ENCODE measurements around the gene TBCE.
"Not testable (repeated sequence)": the region's sequence is repeated elsewhere in the genome, so short reads cannot be mapped to it uniquely, and the experiment has no call there.

Gene TBCE

DNA sequence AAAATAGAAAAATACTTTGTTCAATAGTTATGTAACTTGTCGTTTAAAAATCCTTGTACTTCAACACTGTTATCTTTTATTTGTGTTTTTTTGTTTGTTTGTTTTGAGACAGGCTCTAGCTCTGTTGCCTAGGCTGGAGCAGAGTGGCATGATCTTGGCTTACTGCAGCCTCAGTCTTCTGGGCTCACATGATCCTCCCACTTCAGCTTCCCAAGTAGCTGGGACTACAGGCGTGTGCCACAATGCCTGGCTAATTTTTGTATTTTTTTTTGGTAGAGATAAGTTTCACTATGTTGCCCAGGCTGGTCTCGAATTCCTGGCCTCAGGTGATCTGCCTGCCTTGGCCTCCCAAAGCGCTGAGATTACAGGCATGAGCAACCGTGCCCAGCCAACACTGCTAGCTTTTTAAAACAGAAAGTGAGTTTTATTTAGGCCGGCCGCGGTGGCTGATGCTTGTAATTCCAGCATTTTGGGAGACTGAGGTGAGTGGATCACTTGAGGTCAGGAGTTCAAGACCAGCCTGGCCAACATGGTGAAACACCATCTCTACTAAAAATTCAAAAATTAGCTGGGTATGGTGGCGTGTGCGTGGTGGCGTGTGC lies 11.0 kb downstream of the TBCE start:
- not testable (repeated sequence) for H3K27me3 Mint-ChIP-seq; H3K9me3 Mint-ChIP-seq (ENCODE audit: low read depth); H3K27ac Mint-ChIP-seq; H3K4me3 Mint-ChIP-seq
- Mint-ChIP-seq H3K36me3 (peaks cover 11% of the 10 kb centered on the region), H3K4me1 (ENCODE audit: low read depth) (peaks cover 10% of the 10 kb centered on the region)

DNA sequence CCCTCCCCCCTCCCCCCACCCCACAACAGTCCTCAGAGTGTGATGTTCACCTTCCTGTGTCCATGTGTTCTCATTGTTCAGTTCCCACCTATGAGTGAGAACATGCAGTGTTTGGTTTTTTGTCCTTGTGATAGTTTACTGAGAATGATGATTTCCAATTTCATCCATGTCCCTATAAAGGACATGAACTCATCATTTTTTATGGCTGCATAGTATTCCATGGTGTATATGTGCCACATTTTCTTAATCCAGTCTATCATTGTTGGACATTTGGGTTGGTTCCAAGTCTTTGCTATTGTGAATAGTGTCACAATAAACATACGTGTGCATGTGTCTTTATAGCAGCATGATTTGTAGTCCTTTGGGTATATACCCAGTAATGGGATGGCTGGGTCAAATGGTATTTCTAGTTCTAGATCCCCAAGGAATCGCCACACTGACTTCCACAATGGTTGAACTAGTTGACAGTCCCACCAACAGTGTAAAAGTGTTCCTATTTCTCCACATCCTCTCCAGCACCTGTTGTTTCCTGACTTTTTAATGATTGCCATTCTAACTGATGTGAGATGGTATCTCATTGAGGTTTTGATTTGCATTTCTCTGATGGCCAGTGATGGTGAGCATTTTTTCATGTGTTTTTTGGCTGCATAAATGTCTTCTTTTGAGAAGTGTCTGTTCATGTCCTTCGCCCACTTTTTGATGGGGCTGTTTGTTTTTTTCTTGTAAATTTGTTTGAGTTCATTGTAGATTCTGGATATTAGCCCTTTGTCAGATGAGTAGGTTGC lies 14.9 kb downstream of the TBCE start:
- H3K36me3 Mint-ChIP-seq; H3K4me3 Mint-ChIP-seq; H3K27me3 Mint-ChIP-seq; H3K27ac Mint-ChIP-seq; H3K9me3 Mint-ChIP-seq (ENCODE audit: low read depth); H3K4me1 Mint-ChIP-seq (ENCODE audit: low read depth): not testable (repeated sequence)

DNA sequence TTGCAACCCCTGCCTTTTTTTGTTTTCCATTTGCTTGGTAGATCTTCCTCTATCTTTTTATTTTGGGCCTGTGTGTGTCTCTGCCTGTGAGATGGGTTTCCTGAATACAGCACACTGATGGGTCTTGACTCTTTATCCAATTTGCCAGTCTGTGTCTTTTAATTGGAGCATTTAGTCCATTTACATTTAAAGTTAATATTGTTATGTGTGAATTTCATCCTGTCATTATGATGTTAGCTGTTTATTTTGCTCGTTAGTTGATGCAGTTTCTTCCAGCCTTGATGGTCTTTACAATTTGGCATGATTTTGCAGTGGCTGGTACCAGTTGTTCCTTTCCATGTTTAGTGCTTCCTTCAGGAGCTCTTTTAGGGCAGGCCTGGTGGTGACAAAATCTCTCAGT lies 18.4 kb downstream of the TBCE start:
- H3K9me3 Mint-ChIP-seq (ENCODE audit: low read depth); H3K27me3 Mint-ChIP-seq; H3K4me1 Mint-ChIP-seq (ENCODE audit: low read depth); H3K4me3 Mint-ChIP-seq; H3K27ac Mint-ChIP-seq: not testable (repeated sequence)
- peaks cover 11% of the 10 kb centered on the region for H3K36me3 Mint-ChIP-seq

DNA sequence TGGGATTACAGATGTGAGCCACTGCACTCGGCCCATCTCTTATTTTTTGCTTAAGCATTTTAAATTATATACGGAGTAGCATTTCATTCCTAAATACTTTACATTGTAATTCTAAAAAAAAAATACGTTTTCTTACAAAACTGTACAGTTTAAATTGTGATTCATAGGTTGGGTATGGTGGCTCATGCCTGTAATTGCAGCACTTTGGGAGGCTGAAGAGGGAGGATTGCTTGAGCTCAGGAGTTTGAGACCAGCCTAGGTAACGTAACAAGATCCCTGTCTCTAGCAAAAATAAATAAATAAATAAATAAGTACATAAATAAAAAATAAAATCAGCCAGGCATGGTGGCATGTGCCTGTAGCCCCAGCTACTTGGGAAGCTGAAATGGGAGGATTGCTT lies 24.6 kb downstream of the TBCE start:
- peaks cover 4% of the 10 kb centered on the region for H3K36me3 Mint-ChIP-seq
- H3K4me1 Mint-ChIP-seq (ENCODE audit: low read depth) = no peaks in the 10 kb centered on the region
- H3K27me3 Mint-ChIP-seq = no peaks in the 10 kb centered on the region
- H3K9me3 Mint-ChIP-seq (ENCODE audit: low read depth) = no peaks in the 10 kb centered on the region
- no peak overlapping the region for H3K27ac Mint-ChIP-seq
- H3K4me3 Mint-ChIP-seq = no peak overlapping the region

DNA sequence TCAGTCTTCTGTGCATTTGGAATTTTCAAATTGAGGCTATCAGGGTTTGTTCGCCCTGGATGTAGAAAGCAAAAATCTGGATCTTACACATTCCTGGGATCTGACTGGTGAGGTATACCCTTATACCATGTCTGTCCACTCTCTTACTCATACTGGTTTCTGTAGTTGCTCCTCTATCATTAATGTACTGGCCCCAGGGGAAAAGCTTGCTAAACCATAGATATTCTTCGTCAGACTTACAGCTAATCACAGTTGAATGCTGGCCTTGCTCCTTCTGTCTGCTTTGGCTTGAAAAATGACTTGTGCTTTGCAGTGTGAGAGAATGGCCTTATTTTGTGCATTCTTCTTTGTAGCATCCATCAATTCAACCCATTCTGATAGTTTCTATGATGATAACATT lies 30.5 kb downstream of the TBCE start:
- Mint-ChIP-seq H3K4me1 (ENCODE audit: low read depth) (no peaks in the 10 kb centered on the region), H3K27me3 (no peaks in the 10 kb centered on the region), H3K9me3 (ENCODE audit: low read depth) (no peaks in the 10 kb centered on the region), H3K27ac (no peak overlapping the region), H3K4me3 (no peak overlapping the region), H3K36me3 (no peaks in the 10 kb centered on the region)

DNA sequence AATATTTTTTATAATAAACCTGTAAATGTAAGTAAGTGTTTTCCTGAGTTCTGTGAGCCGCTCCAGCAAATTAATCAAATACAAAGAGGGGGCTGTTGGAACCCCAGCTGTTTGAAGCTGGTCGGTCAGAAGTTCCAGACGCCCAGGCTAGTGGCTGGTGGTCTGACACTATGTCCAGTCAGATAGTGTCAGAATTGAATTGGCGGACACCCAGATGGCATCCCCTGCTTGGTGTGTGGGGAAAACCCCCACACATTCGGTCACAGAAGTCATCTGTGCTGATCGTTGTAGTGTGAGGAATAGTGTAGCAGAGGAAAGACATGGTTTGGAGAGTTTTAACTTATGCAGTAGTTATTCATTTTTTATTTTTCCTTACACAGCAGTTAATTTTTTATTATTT lies 32.4 kb downstream of the TBCE start:
- H3K36me3 Mint-ChIP-seq = no peaks in the 10 kb centered on the region
- no peaks in the 10 kb centered on the region for H3K4me1 Mint-ChIP-seq (ENCODE audit: low read depth)
- no peak overlapping the region for H3K27ac Mint-ChIP-seq
- no peaks in the 10 kb centered on the region for H3K27me3 Mint-ChIP-seq
- no peaks in the 10 kb centered on the region for H3K9me3 Mint-ChIP-seq (ENCODE audit: low read depth)
- no peak overlapping the region for H3K4me3 Mint-ChIP-seq

DNA sequence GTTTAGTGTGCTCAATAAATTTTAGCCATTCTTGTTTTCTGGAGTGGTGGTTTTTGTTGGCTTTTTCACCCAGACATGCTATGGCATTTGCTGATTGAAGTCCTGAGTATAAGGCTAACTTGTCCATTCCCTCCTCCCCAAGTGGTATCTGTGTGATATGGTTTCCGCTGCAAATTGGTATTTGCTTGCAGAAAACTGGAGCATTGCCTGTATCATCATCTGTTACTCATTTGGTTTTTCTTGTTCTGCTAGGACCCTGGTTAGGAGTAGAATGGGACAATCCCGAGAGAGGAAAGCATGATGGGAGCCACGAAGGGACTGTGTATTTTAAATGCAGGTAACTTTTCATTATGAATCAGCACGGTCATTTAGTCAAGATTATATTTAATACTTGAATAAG lies 34.0 kb downstream of the TBCE start:
- Mint-ChIP-seq H3K4me1 (ENCODE audit: low read depth) (no peaks in the 10 kb centered on the region), H3K36me3 (no peaks in the 10 kb centered on the region), H3K27me3 (no peaks in the 10 kb centered on the region), H3K27ac (no peak overlapping the region), H3K9me3 (ENCODE audit: low read depth) (no peaks in the 10 kb centered on the region), H3K4me3 (no peak overlapping the region)

DNA sequence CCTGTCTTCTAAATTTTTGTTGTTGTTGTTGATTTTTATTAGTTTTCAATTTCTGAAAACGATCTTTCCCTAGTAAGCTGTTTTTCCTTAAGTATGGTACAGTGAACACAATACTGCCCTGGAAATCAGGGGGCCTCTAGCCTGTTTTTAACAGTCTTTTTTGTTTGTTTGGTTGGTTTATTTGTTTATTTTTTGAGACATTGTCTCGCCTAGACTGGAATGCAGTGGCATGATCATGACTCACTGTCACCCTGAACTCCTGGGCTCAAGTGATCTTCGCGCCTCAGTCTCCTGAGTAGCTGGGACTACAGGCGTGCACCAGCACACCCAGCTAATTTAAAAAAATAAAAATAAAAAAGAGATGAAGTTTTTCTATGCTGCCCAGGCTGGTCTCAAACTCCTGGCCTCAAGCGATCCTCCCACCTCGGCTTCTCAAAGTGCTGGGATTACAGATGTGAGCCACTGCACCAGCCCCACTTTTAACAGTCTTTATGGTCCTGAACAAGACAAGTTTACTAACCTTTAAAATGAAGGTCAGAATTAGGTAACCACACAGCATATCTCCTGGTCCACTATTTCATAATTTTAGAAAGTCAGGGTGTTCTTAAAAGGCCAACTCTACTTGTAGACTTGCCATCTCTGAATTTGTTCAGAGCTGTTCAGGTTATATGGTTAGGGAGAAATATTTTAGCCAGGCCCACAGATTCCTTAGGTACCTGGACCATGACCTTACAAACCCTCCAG lies 35.4 kb downstream of the TBCE start:
- H3K9me3 Mint-ChIP-seq (ENCODE audit: low read depth) = no peaks in the 10 kb centered on the region
- H3K27ac Mint-ChIP-seq = no peak overlapping the region
- H3K36me3 Mint-ChIP-seq = no peaks in the 10 kb centered on the region
- H3K4me3 Mint-ChIP-seq = no peak overlapping the region
- no peaks in the 10 kb centered on the region for H3K27me3 Mint-ChIP-seq
- no peaks in the 10 kb centered on the region for H3K4me1 Mint-ChIP-seq (ENCODE audit: low read depth)

DNA sequence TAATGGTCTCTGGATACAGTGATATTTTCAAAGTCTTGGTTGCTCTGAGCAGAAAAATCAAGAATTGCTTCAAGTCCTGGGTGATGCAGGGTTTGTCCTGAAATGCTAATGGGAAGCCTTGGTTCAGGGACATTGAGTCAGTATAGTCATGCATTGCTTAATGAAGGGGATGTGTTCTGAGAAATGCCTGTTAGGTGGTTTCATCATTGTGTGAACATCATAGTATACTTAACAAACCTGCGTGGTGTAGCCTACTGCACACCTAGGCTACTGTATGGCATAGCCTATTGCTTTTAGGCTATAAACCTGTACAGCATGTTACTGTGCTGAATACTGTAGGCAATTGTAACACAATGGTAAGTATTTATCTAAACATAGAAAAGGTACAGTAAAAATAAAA lies 36.4 kb downstream of the TBCE start:
- Mint-ChIP-seq H3K4me3 (no peak overlapping the region), H3K27ac (no peak overlapping the region)

DNA sequence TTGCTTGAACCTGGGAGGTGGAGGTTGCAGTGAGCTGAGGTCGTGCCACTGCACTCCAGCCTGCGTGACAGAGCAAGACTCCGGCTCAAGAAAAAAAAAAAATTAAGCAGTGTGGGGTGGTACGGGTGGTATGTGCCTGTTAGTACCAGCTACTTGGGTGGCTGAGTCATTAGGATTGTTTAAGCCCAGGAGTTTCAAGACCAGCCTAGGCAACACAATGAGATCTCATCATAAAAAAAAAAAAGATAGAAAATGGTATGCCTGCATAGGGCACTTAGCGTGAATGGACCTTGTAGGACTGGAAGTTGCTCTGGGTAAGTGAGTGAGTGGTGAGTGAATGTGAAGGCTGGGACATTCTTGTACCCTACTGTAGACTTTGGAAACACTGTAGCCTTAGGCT lies 37.0 kb downstream of the TBCE start:
- Mint-ChIP-seq H3K27ac (no peak overlapping the region), H3K27me3 (no peaks in the 10 kb centered on the region), H3K36me3 (no peaks in the 10 kb centered on the region), H3K9me3 (ENCODE audit: low read depth) (no peaks in the 10 kb centered on the region), H3K4me3 (no peak overlapping the region), H3K4me1 (ENCODE audit: low read depth) (no peaks in the 10 kb centered on the region)

More for the DNA sequence above, 36.4 kb downstream of the TBCE start:
- H3K4me1 Mint-ChIP-seq (ENCODE audit: low read depth) = no peaks in the 10 kb centered on the region
- no peaks in the 10 kb centered on the region for H3K36me3 Mint-ChIP-seq
- H3K9me3 Mint-ChIP-seq (ENCODE audit: low read depth) = no peaks in the 10 kb centered on the region
- H3K27me3 Mint-ChIP-seq = no peaks in the 10 kb centered on the region

DNA sequence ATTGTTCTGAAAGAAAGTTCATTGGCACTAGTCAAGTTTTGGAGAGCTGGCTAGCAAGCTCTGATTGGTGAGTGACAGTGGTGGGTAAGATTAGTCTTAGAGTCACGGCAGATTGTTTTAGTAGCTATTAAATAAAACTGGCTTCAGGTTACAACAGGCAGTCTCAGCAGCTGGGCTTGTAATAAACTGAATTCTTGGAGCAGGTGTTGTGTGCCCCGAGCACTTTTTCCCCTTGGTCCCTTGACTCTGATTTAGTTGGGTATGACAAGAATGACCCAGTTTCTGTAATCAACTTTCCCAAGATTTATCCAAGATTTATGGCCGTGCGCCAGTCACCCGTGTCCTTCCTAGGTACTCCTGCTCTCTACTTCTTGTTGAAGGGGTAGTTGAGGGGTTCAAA lies 40.2 kb downstream of the TBCE start:
- Mint-ChIP-seq H3K27ac (no peak overlapping the region), H3K4me3 (no peak overlapping the region), H3K36me3 (no peaks in the 10 kb centered on the region), H3K4me1 (ENCODE audit: low read depth) (peaks cover 2% of the 10 kb centered on the region), H3K9me3 (ENCODE audit: low read depth) (no peaks in the 10 kb centered on the region), H3K27me3 (no peaks in the 10 kb centered on the region)

DNA sequence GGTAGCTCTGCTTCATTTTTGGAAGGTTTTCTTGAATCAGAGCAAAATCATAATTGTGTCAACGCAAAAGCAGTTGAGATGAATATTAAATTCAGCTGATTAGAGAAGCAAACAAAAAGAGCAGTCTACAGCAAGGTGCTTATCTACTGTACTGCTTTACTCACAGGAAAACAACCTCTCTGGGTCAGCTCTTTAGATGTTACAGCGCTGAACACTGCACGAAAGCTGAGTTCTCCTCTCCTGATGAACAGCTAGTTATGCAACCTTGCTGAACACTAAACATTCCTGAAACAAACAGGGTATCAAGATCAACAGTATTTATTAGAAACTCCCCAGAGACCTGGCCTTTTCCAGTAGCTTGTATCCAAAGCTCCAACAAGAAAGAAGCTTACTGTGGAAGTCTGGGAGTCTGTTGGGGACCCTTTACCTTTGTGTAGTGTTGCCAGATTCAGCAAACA lies 41.3 kb downstream of the TBCE start:
- Mint-ChIP-seq H3K9me3 (ENCODE audit: low read depth) (no peaks in the 10 kb centered on the region), H3K4me1 (ENCODE audit: low read depth) (peaks cover 3% of the 10 kb centered on the region), H3K4me3 (no peak overlapping the region), H3K27ac (no peak overlapping the region), H3K36me3 (no peaks in the 10 kb centered on the region), H3K27me3 (no peaks in the 10 kb centered on the region)

DNA sequence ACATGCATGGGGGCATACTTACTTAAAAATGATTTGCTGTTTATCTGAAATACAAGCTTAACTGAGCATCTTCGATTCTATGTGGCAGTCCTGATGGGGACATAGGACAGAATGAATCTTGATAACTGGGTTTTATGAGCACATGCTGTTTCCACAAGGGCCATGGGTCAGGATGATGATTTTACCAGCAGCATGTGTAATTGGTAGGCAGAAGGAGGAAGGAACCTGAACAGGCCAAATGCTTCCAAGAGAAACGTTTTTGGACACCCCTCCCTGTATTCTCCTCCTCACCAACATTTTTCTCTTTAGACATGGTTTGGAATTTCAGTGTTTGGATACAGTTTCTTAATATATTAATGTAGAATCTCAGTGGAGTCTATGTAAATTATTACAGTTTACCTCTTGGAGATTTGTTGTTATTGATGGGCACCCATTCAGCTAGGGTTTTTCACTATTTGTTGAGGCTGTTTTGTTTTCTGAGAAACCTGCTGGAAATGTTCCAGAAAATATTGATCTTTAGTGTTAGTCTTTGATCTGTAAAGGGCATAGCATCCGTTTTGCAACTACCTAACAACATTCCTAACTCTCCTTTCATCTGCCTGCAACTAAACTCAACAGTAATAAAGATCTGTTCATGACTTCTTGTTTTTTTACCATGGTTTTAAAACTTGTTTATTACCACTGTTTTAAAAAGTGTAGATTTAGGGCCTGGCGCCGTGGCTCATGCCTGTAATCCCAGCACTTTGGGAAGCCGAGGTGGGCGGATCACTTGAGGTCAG lies 42.0 kb downstream of the TBCE start:
- H3K4me3 Mint-ChIP-seq = no peak overlapping the region
- peaks cover 3% of the 10 kb centered on the region for H3K4me1 Mint-ChIP-seq (ENCODE audit: low read depth)
- no peaks in the 10 kb centered on the region for H3K9me3 Mint-ChIP-seq (ENCODE audit: low read depth)
- H3K27ac Mint-ChIP-seq = no peak overlapping the region
- peaks cover under 1% of the 10 kb centered on the region for H3K36me3 Mint-ChIP-seq
- no peaks in the 10 kb centered on the region for H3K27me3 Mint-ChIP-seq

DNA sequence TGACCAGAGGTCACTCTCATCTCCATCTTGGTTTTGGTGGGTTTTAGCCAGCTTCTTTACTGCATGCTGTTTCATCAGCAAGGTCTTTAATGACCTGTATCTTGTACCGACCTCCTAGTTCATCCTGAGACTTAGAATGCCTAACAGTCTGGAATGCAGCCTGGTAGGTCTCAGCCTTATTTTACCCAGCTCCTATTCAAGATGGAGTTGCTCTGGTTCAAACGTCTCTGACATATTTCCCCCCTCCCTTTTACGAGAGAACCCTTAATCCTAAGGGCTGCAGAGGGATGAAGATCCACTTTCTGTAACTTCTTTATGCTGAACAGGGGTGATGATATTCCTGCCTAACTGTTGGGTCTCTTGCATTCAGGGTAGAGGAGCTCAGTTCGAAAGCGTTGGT lies 43.2 kb downstream of the TBCE start:
- Mint-ChIP-seq H3K36me3 (peaks cover 2% of the 10 kb centered on the region), H3K4me3 (no peak overlapping the region), H3K4me1 (ENCODE audit: low read depth) (peaks cover 3% of the 10 kb centered on the region), H3K27me3 (no peaks in the 10 kb centered on the region), H3K9me3 (ENCODE audit: low read depth) (no peaks in the 10 kb centered on the region), H3K27ac (no peak overlapping the region)
